H1 (cell line): ENCODE data around the gene PJA1. TPM values are rescaled to one million over a fixed set of nuclear protein-coding genes. Genes with fewer than 3 reads are reported as not detected.

ENCODE experiments used
- CTCF ChIA-PET: fragments of 300-600 bp; sonication (Branson Sonifier 250); formaldehyde crosslinking; loops from one replicate; lab custom pipeline; 2021; ENCODE audit not compliant: partially characterized antibody; lab: Charles Lee
- POLR2A ChIA-PET: fragments of 300-600 bp; sonication (Branson Sonifier 250); formaldehyde crosslinking; loops from one replicate; lab custom pipeline; 2021; ENCODE audit warnings: inconsistent platforms; ENCODE audit not compliant: partially characterized antibody; lab: Charles Lee
- DNase-seq, 2 experiments: peaks; one replicate each; pipeline versions ENCODE4 v3.0.0 to v3.0.0-alpha.2; 2010 to 2022; ENCODE audit warnings: low spot score in 2 of 2, low read depth in 1 of 2, mixed read lengths in 1 of 2
- FAIRE-seq: peaks from 2 replicates; lab custom pipeline; 2011; peaks lifted over from hg19 to GRCh38; lab: Jason Lieb, UNC
- H2AFZ ChIP-seq: 2 replicates; pipeline ENCODE4 v1.8.1; 2012; ENCODE audit warnings: low read length, inconsistent platforms
- H2AK5ac ChIP-seq: 2 replicates; pipeline ENCODE4 v1.6.1; 2013; ENCODE audit warnings: low read depth, low read length
- H2BK120ac ChIP-seq: replicated peaks from 2 replicates; pipeline ENCODE3; 2013; ENCODE audit warnings: low read depth, low read length, inconsistent platforms
- H2BK12ac ChIP-seq: 2 replicates; pipeline ENCODE4 v1.6.1; 2013; ENCODE audit warnings: low read depth, low read length
- H2BK15ac ChIP-seq: 2 replicates; pipeline ENCODE4 v1.6.1; 2013; ENCODE audit warnings: low read length
- H2BK20ac ChIP-seq: 2 replicates; pipeline ENCODE4 v1.6.1; 2013; ENCODE audit warnings: low read length
- H2BK5ac ChIP-seq: 2 replicates; pipeline ENCODE4 v1.6.1; 2013; ENCODE audit warnings: low read depth, low read length
- H3K14ac ChIP-seq: 2 replicates; pipeline ENCODE4 v1.6.1; 2013; ENCODE audit warnings: inconsistent platforms; ENCODE audit not compliant: insufficient read length
- H3K18ac ChIP-seq: 2 replicates; pipeline ENCODE4 v1.6.1; 2013; ENCODE audit warnings: low read length; ENCODE audit errors: extremely low read depth
- H3K23ac ChIP-seq: 2 replicates; pipeline ENCODE4 v1.6.1; 2013; ENCODE audit warnings: inconsistent platforms; ENCODE audit not compliant: insufficient read length
- H3K23me2 ChIP-seq: 2 replicates; pipeline ENCODE4 v1.6.1; 2013; ENCODE audit warnings: low read depth, low read length
- H3K27ac ChIP-seq: 2 replicates; pipeline ENCODE4 v1.6.1; 2011; ENCODE audit warnings: low read depth, low read length, inconsistent platforms
- H3K27me3 ChIP-seq, 4 experiments: replicated peaks in 1 of 4; 1 replicate in 1 of 4; 2 replicates in 3 of 4; pipeline versions ENCODE4 v1.6.1 to v1.8.1; 2011 to 2013; ENCODE audit warnings: low read length in 3 of 4, mild to moderate bottlenecking in 3 of 4, inconsistent platforms in 2 of 4, mixed read lengths in 2 of 4, moderate library complexity in 1 of 4; ENCODE audit not compliant: control insufficient read depth in 3 of 4, insufficient read depth in 3 of 4; ENCODE audit errors: extremely low read depth in 1 of 4
- H3K36me3 ChIP-seq, 4 experiments: 2 replicates each; pipeline versions ENCODE4 v1.6.1 to v1.8.1; 2011 to 2013; ENCODE audit warnings: mild to moderate bottlenecking in 4 of 4, low read length in 3 of 4, moderate library complexity in 2 of 4, control low read depth in 1 of 4, inconsistent platforms in 1 of 4; ENCODE audit not compliant: insufficient read depth in 4 of 4, control insufficient read depth in 2 of 4
- H3K4ac ChIP-seq: replicated peaks from 2 replicates; pipeline ENCODE3; 2013; ENCODE audit warnings: low read length, low read depth, mixed read lengths, inconsistent platforms; ENCODE audit not compliant: insufficient read length
- H3K4me1 ChIP-seq, 4 experiments: replicated peaks in 1 of 4; 1 replicate in 1 of 4; 2 replicates in 3 of 4; pipeline versions ENCODE4 v1.6.1 to v1.8.1; 2011 to 2013; ENCODE audit warnings: low read length in 3 of 4, inconsistent platforms in 2 of 4, mixed read lengths in 1 of 4; ENCODE audit not compliant: insufficient read depth in 4 of 4, control insufficient read depth in 3 of 4
- H3K4me2 ChIP-seq, 2 experiments: 2 replicates each; pipeline versions ENCODE4 v1.6.1 to v1.8.1; 2011 to 2013; ENCODE audit warnings: low read depth in 2 of 2, low read length in 2 of 2, control low read depth in 1 of 2, inconsistent platforms in 1 of 2, mild to moderate bottlenecking in 1 of 2; ENCODE audit not compliant: insufficient read depth in 1 of 2
- H3K4me3 ChIP-seq, 4 experiments: fragments of 200-600, 300-600 bp in 1 of 4; sonication (generic), shearing (Covaris generic), sonication (Bioruptor Twin) in 1 of 4; 2 replicates each; pipeline versions ENCODE4 v1.5.1 to v1.8.1; 2011 to 2016; ENCODE audit warnings: low read length in 4 of 4, low read depth in 3 of 4, control low read depth in 2 of 4, inconsistent platforms in 2 of 4, mild to moderate bottlenecking in 2 of 4, mixed read lengths in 1 of 4, moderate library complexity in 1 of 4; ENCODE audit not compliant: insufficient read depth in 2 of 4; ENCODE audit errors: extremely low read depth in 1 of 4
- H3K56ac ChIP-seq: replicated peaks from 2 replicates; pipeline ENCODE3; 2013; ENCODE audit warnings: low read depth, mild to moderate bottlenecking, mixed read lengths, low read length, inconsistent platforms; ENCODE audit not compliant: insufficient read length
- H3K79me1 ChIP-seq: 2 replicates; pipeline ENCODE4 v1.6.1; 2013; ENCODE audit warnings: low read depth, low read length, control low read depth
- H3K79me2 ChIP-seq, 2 experiments: 2 replicates each; pipeline versions ENCODE4 v1.6.1 to v1.8.1; 2012 to 2013; ENCODE audit warnings: low read length in 2 of 2, mild to moderate bottlenecking in 2 of 2, inconsistent platforms in 1 of 2; ENCODE audit not compliant: insufficient read depth in 2 of 2, control insufficient read depth in 1 of 2
- H3K9ac ChIP-seq, 4 experiments: replicated peaks in 1 of 4; 1 replicate in 1 of 4; 2 replicates in 3 of 4; pipeline versions ENCODE4 v1.6.1 to v1.8.1; 2011 to 2013; ENCODE audit warnings: low read depth in 3 of 4, low read length in 3 of 4, control low read depth in 2 of 4, mild to moderate bottlenecking in 2 of 4, moderate library complexity in 2 of 4, inconsistent platforms in 1 of 4; ENCODE audit errors: extremely low read depth in 1 of 4
- H3K9me3 ChIP-seq, 2 experiments: 2 replicates each; pipeline versions ENCODE4 v1.6.1 to v1.8.1; 2012 to 2013; ENCODE audit warnings: mild to moderate bottlenecking in 2 of 2, moderate library complexity in 2 of 2, control low read depth in 1 of 2, inconsistent platforms in 1 of 2, low read depth in 1 of 2, low read length in 1 of 2, mixed read lengths in 1 of 2; ENCODE audit not compliant: insufficient read depth in 2 of 2
- H4K20me1 ChIP-seq, 2 experiments: replicated peaks in 1 of 2; 2 replicates each; pipeline versions ENCODE3 to v1.8.1; 2011 to 2013; ENCODE audit warnings: inconsistent platforms in 2 of 2, low read length in 2 of 2, mild to moderate bottlenecking in 1 of 2; ENCODE audit not compliant: insufficient read depth in 2 of 2, control insufficient read depth in 1 of 2
- H4K5ac ChIP-seq: 2 replicates; pipeline ENCODE4 v1.6.1; 2013; ENCODE audit warnings: low read length, low read depth, mixed read lengths, inconsistent platforms; ENCODE audit not compliant: insufficient read length
- H4K8ac ChIP-seq: 2 replicates; pipeline ENCODE4 v1.8.0; 2013; ENCODE audit warnings: mild to moderate bottlenecking, moderate library complexity, low read length, inconsistent platforms; ENCODE audit not compliant: insufficient read depth; ENCODE audit errors: extremely low read depth
- H4K91ac ChIP-seq: replicated peaks from 2 replicates; pipeline ENCODE3; 2013; ENCODE audit warnings: low read length, mixed read lengths, inconsistent platforms; ENCODE audit not compliant: insufficient read length
- BCL11A ChIP-seq, 2 experiments: IDR thresholded peaks; one replicate each; pipeline ENCODE4 v1.6.1; 2011; ENCODE audit warnings: low read depth in 2 of 2, low read length in 2 of 2, mild to moderate bottlenecking in 2 of 2
- POLR2AphosphoS5 ChIP-seq: IDR thresholded peaks from 2 replicates; pipeline ENCODE4 v1.6.1; 2011; ENCODE audit warnings: low read depth, low read length
- SP2 ChIP-seq: IDR thresholded peaks from 2 replicates; pipeline ENCODE4 v1.6.1; 2012; ENCODE audit warnings: mild to moderate bottlenecking, low read length, inconsistent platforms
- TAF1 ChIP-seq: IDR thresholded peaks from 2 replicates; pipeline ENCODE4 v1.6.1; 2011; ENCODE audit warnings: mild to moderate bottlenecking, low read depth, low read length
- TAF7 ChIP-seq: optimal IDR thresholded peaks from 2 replicates; pipeline ENCODE3; 2011; ENCODE audit warnings: low read depth, mild to moderate bottlenecking, inconsistent platforms, low read length, moderate library complexity, borderline replicate concordance
- WGBS, 2 experiments: shearing (Covaris generic) in 1 of 2; methylation state at CpG; one replicate each; pipeline versions ENCODE4 v1.1.6 to v1.1.7; 2013 to 2015; ENCODE audit warnings: low lambda C conversion rate in 2 of 2, mixed read lengths in 2 of 2, inconsistent platforms in 1 of 2, low coverage in 1 of 2, missing lambda C conversion rate in 1 of 2; ENCODE audit not compliant: insufficient replicate concordance in 2 of 2, insufficient coverage in 1 of 2, insufficient read length in 1 of 2; ENCODE audit errors: extremely low coverage in 1 of 2, missing lambda C conversion rate in 1 of 2; 5-methylcytosine and 5-hydroxymethylcytosine counted together
- polyA plus RNA-seq, 7 experiments: library from polyadenylated mRNA; depleted of rRNA in 3 of 7; stranded (reverse) in 5 of 7; unstranded in 2 of 7; fragments of >200 nt in 5 of 7; fragments of 200-250 nt in 2 of 7; gene quantifications; 1 replicate in 5 of 7; 2 replicates in 1 of 7; 4 replicates in 1 of 7; pipeline versions ENCODE4 v1.2.1 to v1.2.3, GENCODE V29; 2011 to 2013; ENCODE audit warnings: missing spikeins in 2 of 7, mixed read lengths in 2 of 7
- total RNA-seq: library from RNA; stranded (reverse); fragmentation: NEBNext Ultra II Directional; extraction: Animal tissue kit (Norgen Biotek cat#: 25700); gene quantifications from 2 replicates; pipeline ENCODE4 v1.2.1, GENCODE V29; 2021

Gene PJA1
- total and polyA plus RNA-seq, 2 of the 8 experiments (the other 6 are each of a cell fraction or from before 2014, with no cell fraction given): 25.7 to 37.0 TPM

GRCh38 chrX:69189576-69190371 is 24.5 kb upstream of the PJA1 start:
- H3K36me3 ChIP-seq: no peaks in the 10 kb centered on the region
- no peak overlapping the region for H3K14ac ChIP-seq
- DNase-seq (no peak), FAIRE-seq (peak; percentile 13)
- no peak overlapping the region for H2BK15ac ChIP-seq
- no peaks in the 10 kb centered on the region for H4K20me1 ChIP-seq
- H3K9me3 ChIP-seq: no peaks in the 10 kb centered on the region
- H3K23ac ChIP-seq: no peak overlapping the region
- no peaks in the 10 kb centered on the region for H3K79me2 ChIP-seq
- no peak overlapping the region for H4K91ac ChIP-seq
- no peak overlapping the region for H3K4me2 ChIP-seq
- WGBS, 2 experiments: 80% methylated on average over 4 of the region's 9 CpGs; no CpG with 5 or more reads in 1 of the 2 experiments
- H3K79me1 ChIP-seq: no peaks in the 10 kb centered on the region
- no peak overlapping the region for H3K9ac ChIP-seq
- CTCF ChIA-PET: no interaction called here
- no peaks in the 10 kb centered on the region for H3K23me2 ChIP-seq
- no peak overlapping the region for H3K27ac ChIP-seq
- no peak overlapping the region for H3K4ac ChIP-seq
- no peak overlapping the region; the same call in 1 of the 2 replicates for H3K18ac ChIP-seq
- no peak overlapping the region for H2BK120ac ChIP-seq
- POLR2A ChIA-PET: no interaction called here
- H3K4me3 ChIP-seq: no peak overlapping the region
- H4K5ac ChIP-seq: no peak overlapping the region
- H3K4me1 ChIP-seq: no peaks in the 10 kb centered on the region; a peak in 1 of 7 replicates
- H2AK5ac ChIP-seq: no peak overlapping the region
- no peak overlapping the region for H2AFZ ChIP-seq
- no peak overlapping the region for H2BK12ac ChIP-seq
- H2BK20ac ChIP-seq: no peak overlapping the region
- no peak overlapping the region for H3K56ac ChIP-seq
- no peak overlapping the region for H4K8ac ChIP-seq
- H2BK5ac ChIP-seq: no peak overlapping the region
- no peaks in the 10 kb centered on the region for H3K27me3 ChIP-seq
- no peak for TF ChIP-seq BCL11A (IDR thresholded peaks at IDR 0.05; ENCODE audit: low read depth in 2 of 2, low read length in 2 of 2)
- TF ChIP-seq TAF7: no peak
- no peak for TF ChIP-seq POLR2AphosphoS5
- TF ChIP-seq TAF1: no peak
- TF ChIP-seq SP2: no peak
